Stimulated activated CD4-positive, alpha-beta T cell treated with anti-CD3 and anti-CD28 coated beads, Interleukin-4, amount 100 ng/mL, for 48 hours (primary cell): ENCODE results near the gene IL17RC.
"Not testable (repeated sequence)": the region's sequence is repeated elsewhere in the genome, so short reads cannot be mapped to it uniquely, and the experiment has no call there.

Experiments used
- DNase-seq, 2 donors: peaks; one replicate each; pipeline ENCODE4 v3.0.0-alpha.2; 2020; ENCODE audit warnings: low read depth in 2 of 2

IL17RC gene

DNA sequence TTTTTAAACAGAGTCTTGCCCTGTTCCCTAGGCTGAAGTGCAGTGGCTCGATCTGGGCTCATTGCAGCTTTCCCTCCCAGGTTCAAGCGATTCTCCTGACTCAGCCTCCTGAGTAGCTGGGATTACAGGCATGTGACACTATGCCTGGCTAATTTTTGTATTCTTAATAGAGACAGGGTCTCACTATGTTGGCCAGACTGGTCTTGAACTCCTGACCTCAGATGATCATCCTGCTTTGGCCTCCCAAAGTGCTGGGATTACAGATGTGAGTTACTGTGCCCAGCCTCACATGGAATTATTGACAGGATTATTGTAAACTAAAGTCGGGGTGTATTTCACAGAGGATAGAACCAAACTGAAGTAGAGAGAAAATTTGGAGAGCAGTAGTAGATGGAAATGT lies 21.2 kb upstream of the IL17RC start:
- not testable (repeated sequence) for DNase-seq

- not testable (repeated sequence) for DNase-seq
Observed at GRCh38 chr3:9896755-9897407, 20.0 kb upstream of the IL17RC start.

DNA sequence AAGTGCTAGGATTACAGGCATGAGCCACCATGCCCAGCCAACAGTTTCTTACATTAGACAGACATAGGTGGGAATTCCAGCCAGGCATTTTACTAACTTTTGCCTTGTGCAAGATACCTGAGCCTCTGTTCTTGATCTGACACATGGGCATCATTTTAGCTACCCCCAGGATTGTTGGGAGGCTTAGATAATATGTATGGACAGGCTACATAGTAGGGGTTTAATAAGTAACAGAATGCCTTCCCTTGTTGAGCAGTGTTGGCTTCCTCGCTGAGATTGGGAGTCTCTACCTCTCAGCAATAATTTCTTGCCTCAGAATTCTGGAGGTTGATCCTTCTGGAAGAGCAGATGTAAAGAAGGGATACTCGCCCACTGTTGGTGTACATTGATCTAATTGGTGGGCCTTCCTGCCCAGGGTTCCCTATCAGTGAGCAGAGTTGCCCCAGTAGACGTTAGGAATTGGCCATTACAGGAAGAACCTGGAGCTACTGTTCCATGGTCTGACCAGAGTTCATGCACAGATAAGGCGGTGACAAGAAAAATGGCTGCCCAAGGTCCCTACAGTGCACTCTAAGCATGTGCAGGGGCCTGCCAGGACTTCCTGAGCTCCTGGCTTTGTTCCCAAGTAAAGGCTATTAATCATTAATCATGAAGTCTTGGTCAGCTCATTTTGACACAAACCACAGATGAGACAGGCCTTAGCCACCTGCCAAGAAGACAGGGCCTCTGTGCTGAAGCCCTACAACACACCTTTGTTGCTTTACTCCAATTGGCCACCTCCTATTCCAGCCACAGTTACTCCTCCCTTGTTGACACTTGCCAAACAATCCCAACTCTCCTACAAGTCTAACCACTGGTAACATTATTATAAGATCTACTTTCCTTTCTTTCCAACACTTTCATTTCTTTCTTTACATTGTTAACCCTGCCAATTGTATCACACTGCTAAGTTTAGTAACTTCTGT lies 19.2 kb upstream of the IL17RC start:
- no peak for DNase-seq

DNA sequence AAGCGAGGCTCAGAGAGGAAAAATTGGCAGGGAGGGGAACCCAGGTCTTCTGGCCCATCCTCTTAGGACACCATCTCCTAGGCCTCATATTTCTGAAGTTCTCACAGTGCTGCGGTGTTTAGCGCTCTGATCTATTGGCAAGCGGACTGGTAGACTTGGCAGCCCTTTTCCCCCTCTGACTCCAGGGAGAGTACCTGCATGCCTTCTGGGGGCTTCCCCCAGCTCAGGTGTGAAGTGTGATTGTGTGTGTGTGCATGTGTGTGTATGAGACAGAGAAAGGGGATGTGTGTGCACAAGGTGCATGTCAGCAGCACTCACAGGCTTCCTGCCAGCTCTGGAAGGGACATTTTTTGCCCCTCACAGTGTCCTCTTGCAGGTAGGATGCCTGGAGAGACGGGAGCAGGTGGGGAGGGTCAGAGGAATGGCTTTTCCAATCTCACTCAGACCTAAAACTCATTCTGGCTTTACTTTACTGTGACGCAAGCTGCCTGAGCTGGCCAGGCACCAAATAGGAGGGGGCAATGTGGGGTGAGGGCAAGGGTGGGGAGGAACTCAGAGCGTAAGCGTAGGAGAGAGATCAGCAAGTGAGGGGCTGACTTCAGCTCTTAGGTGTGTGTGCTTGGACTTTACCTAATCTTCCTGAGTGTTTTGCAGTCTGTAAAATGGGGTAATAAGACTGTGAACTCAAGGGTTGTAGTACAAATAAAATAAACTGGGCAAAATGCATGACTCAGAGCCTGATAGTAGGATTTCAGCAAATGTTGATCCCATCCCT lies 18.2 kb upstream of the IL17RC start:
- no peak for DNase-seq

- DNase-seq: no peak
Observed at GRCh38 chr3:9899289-9899791, 17.6 kb upstream of the IL17RC start.

GRCh38 chr3:9900965-9901415 lies 15.9 kb upstream of the IL17RC start:
- DNase-seq: not testable (repeated sequence)

GRCh38 chr3:9901967-9902366 lies 14.9 kb upstream of the IL17RC start:
- no peak for DNase-seq

- DNase-seq: no peak
Observed at GRCh38 chr3:9902372-9903237, 14.3 kb upstream of the IL17RC start, which contains the start of gene IL17RE. Gene IL17RE, plus strand, starts transcription at chr3:9902848. Its CDS starts 85 bp downstream, at chr3:9902933.

GRCh38 chr3:9903238-9903624 lies 13.7 kb upstream of the IL17RC start:
- no peak for DNase-seq

- DNase-seq: no peak
Observed at GRCh38 chr3:9903904-9904303, 13.0 kb upstream of the IL17RC start.

- DNase-seq: no peak
Observed at GRCh38 chr3:9906480-9906879, 10.4 kb upstream of the IL17RC start.

DNA sequence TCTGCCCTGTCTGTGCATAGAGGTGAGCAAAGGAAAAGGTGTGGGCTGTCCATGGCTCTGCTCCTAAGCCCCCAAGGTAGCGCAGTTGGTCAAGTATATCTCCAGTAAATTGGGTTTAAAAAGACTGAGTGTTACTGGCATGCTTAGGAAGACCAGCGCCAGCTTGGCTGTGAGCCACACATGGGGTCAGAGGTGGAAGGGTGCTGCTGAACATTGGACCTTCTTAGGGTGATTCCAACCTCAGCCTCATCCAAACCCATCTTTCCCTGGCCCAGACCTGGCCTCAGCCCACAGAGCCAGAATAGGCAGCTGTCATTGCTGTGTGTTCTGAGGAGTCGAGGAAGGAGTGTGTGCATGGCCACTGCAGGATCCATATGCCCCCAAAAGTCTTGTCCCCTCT lies 8.6 kb upstream of the IL17RC start:
- DNase-seq: no peak

DNA sequence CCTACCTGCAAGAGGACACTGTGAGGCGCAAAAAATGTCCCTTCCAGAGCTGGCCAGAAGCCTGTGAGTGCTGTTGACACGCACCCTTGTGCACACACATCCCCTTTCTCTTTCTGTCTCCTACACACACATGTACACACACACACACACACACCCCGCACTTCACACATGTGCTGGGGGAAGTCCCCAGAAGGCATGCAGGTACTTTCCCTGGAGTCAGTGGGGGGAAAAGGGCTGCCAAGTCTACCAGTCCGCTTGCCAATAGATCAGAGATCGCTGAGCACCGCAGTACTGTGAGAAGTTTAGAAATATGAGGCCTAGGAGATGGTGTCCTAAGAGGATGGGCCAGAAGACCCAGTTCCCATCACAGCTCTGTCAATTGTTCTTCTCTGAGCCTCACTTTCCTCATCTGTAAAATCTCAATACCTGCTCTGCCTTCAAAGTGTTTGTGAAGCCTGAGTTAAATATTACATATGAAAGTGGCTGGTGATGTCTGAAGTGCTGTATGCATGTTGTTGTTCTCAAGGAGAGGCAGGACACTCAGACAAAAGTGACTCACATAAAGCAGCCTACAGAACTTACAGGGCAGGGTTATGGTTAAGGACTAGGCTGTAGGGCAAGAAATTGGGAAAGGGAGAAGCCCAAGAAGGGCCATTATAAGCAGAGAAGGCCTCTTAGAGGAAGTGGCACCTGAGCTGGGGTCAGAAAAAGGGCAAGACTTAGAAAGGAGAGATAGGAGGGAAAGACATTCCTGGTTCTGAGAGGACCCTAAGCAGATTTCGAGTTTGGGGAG lies 7.5 kb upstream of the IL17RC start:
- no peak for DNase-seq

- DNase-seq: no peak
Observed at GRCh38 chr3:9911863-9912262, 5.0 kb upstream of the IL17RC start.

DNA sequence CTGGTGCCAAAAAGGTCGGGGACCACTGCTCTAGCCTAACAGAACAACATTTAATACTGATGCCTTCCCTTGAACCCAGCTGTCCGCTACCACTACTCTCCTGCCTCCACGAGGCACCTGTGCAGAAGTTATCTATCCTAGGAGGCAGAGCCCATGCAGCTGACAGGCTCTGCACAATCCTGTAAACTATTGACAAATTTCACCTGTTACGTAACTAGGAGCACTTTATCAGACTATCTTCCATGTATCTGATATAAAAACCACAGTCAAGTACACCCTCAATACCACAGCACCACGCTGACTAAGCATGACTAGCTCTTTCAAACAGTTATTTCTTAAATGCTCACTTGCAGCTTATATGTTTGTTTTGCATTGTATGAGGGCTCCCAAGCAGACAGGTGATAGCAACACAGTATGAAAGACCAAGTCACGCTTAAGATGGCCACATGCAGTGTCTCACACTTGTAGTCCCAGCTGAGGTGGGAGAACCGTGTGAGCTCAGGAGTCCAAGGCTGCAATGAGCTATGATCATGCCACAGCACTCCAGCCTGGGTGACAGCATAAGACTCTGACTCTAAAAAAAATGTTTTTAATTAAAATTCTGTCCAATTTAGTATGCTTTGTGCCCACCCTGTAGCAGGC lies 4.5 kb upstream of the IL17RC start:
- DNase-seq: no peak

- DNase-seq: no peak
Observed at GRCh38 chr3:9913601-9914000, 3.3 kb upstream of the IL17RC start.

DNA sequence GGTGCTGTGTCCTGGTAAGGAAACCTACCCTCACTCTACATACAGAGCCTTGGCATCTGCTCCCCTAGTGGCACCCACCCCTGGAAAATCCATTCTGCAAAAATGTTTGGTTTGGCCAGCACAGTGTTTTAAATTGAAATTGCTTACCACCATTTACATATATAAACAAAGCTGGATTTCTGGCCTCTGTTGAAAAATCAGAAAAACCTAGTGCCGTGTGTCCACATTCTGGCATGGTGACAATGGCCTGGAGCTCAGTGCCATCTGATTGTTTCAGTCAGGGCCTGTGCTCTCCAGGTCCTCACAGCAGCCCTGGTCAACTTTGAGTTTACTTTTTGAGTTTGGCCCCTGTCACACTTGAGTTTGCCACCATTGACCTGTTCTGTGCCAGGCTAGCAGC lies 2.9 kb upstream of the IL17RC start:
- DNase-seq: no peak

DNA sequence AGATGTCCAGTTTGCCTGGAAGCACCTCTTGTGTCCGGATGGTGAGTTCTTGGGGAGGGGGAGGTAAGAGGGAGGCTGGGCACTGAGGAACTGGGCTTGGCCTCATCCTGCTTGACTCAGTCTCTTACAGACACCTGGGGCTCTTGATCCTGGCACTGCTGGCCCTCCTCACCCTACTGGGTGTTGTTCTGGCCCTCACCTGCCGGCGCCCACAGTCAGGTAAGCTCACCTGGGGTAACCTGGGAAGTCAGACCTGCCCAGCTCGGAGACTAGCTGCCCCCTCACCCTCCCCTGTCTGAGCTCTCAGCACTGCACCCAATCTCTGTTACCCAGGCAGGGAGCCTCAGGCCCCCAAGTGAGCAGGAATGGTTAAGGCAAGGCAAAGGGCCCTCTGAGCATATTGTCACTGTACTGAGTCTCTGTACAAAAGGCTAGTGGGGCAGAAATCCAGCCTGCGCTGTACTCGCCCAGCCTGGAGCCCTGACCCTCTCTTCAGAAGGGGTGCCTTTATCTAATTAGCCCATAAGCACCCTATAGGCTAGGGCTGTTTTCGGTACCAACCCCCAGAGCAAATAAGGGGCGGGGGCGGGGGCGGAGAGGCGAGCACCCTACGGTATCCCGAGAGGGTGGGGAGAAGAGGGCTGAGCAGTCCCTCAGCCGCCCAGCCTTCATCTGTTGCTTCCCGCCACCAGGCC lies 2.2 kb upstream of the IL17RC start:
- no peak for DNase-seq
